ENCODE results near the gene LRRC49.

DNA sequence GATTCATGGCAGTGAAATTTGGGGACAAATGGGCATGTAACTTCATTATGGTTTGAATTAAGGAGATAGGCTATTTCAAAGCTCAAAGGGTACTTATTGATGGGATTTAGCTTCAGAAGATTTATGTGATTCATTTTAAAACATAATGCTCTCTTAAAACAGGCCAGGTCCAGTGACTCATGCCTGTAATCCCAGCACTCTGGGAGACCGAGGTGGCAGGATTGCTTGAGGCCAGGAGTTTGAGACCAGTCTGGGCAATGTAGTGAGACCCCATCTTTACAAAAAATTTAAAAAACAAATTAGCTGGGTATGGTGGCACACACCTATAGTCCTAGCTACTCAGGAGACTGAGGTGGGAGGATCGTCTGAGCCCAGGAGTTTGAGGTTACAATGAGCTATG is 11.8 kb upstream of the LRRC49 start:
- TF ChIP-seq, protein P1, sequence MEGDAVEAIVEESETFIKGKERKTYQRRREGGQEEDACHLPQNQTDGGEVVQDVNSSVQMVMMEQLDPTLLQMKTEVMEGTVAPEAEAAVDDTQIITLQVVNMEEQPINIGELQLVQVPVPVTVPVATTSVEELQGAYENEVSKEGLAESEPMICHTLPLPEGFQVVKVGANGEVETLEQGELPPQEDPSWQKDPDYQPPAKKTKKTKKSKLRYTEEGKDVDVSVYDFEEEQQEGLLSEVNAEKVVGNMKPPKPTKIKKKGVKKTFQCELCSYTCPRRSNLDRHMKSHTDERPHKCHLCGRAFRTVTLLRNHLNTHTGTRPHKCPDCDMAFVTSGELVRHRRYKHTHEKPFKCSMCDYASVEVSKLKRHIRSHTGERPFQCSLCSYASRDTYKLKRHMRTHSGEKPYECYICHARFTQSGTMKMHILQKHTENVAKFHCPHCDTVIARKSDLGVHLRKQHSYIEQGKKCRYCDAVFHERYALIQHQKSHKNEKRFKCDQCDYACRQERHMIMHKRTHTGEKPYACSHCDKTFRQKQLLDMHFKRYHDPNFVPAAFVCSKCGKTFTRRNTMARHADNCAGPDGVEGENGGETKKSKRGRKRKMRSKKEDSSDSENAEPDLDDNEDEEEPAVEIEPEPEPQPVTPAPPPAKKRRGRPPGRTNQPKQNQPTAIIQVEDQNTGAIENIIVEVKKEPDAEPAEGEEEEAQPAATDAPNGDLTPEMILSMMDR (conservative IDR thresholded peaks at IDR 0.05) = no peak
- TF ChIP-seq EZH2 (IDR thresholded peaks at IDR 0.05; ENCODE audit: low read depth) = no peak
